GM21526 (cell line): Measurements from ENCODE around the gene LRATD1.
"Not testable (repeated sequence)": the region's sequence is repeated elsewhere in the genome, so short reads cannot be mapped to it uniquely, and the experiment has no call there.

Experiments used
- ATAC-seq: cut with Tn5 transposase; IDR thresholded peaks from one replicate; pipeline ENCODE4 v1.9.1; 2021; ENCODE audit warnings: moderate library complexity; ENCODE audit not compliant: unreplicated experiment, low FRiP score

Gene LRATD1, protein sequence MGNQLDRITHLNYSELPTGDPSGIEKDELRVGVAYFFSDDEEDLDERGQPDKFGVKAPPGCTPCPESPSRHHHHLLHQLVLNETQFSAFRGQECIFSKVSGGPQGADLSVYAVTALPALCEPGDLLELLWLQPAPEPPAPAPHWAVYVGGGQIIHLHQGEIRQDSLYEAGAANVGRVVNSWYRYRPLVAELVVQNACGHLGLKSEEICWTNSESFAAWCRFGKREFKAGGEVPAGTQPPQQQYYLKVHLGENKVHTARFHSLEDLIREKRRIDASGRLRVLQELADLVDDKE

DNA sequence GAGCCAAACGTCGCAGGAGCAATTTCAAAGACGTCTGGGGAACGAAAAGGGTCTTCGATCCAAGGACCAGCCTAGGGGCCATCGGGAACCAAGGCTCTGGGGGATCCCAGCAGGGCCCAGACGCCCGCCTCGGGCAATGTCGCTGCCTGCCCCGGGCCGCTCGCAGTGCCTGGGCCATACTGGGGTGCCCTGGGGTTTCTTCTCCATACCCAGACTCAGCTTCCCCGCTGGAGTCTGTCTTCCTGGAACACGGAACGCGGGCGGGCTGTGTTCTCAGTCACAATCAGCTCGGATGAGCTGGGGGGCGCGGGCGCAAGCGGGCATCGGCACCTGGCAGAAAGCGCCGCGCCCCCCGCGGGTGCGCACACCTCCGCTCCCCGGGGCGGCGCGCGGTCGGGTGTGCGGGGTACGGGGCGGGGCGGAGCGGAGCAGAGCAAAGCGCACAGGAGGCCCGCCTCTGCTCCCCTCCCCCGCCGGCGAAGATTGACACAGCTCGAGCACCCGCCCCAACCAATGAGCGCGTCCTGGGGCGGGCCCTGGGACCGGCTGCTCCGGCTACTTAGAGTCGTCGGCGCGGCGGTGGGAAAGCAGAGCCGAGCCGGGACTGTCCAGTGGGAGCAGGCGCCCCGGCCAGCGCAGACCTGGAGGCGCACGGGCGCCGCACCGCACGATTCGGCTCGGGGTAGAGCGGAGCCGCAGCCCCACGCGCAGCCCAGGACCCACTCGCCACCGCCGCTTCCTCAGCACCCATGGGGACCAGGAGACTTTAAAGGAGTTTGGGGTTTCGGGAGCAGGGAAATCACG, at the start of gene LRATD1:
LRATD1 (plus strand) TSS at position 585 of the 804 bp plus-strand sequence. CDS start 1,263 bp downstream, outside the sequence.
- ATAC-seq: no peak

DNA sequence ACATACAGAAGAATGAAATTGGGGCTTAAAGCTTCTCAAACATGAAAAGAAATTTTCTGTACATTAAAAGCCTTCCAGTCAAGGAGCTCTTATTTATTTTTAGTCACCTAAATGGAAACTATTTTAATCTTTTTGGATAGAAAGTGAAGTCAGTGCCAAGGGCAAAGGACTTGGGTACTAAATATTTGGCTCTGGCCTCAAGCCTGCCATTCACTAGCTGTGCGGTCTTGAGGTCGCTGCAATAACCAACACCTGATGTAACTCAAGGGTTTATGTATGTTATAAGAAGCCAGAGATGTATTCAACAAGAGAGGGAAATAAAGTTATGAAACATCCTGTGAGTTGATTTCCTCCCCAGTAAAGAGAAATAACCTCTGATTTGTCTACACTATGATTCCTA, 49.5 kb upstream of the LRATD1 start:
- no peak for ATAC-seq

DNA sequence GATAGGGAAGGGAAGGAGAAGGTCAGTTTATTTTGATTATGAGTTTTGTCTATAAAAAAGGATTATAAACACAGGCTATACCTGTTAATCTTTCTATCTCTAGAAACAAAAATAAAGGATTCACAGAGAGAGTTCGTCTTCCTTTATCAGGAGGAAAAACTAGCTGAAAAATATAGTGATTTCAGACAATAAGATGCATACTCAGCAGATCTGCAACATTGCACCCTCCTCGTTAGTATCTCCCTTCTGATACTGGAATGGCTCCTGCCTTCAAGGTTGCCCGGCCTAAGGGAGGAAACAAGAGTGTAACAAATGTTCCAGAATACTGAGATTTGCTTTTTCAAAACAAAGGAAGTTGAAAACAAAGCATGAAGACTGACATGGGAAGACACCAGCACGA, 48.7 kb upstream of the LRATD1 start:
- ATAC-seq: no peak

DNA sequence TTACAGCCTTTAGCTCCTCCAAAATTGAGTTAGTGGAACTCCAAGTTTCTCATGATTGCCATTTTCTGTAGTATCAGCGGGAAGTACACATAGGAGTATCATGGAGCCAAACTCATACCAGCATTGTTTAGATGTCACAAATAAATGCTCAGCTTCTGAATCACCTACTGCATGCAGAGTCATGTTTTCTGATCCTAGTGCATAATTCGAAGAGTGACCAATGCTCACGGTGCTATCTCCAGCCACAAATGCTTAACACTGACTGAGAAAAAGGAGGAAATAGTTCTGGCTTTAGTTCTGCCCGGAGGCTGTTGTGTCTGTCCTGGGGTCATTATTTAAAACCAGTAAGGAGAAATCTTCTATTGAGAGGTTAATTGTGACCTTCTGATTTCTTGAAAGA, 45.4 kb upstream of the LRATD1 start:
- ATAC-seq: no peak

DNA sequence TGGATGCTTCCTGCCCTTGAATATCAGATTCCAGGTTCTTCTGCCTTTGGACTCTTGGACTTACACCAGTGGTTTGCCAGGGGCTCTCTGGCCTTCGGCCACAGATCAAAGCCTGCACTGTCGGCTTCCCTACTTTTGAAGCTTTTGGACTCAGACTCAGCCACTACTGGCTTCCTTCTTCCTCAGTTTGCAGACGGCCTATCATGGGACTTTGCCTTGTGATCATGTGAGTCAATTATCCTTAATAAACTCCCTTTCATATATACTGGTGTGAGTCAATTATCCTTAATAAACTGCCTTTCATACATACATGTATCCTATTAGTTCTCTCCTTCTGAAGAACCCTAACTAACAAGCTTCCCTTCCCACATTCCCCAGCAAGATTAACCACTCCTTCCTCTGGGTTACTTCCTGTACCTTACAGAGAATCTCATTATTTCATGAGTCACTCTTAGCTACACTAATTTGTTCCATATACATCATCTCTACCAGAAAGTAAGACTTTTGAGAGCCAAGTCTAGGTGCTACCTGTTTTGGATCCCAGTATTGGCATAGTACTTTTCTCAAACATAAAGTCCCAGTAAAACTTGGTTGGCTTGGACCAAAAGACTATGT, 31.3 kb upstream of the LRATD1 start:
- ATAC-seq: no peak

DNA sequence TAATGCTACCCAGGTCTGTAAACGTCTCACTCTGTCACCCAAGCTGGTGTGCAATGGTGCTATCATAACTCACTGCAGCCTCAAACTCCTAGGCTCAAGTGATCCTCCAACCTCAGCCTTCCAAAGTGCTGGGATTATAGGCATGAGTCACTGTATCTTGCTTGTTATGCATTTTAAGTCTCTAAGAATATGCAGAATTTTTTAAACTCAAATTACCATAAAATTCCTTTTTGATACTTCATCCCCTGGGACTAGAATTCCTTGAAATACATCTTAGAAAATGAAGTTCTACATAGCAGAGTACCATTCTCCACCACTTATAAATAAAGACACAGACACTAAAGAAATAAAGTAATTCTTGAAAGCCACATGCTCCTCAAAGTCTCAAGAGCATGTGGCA, 30.2 kb upstream of the LRATD1 start:
- ATAC-seq: no peak

DNA sequence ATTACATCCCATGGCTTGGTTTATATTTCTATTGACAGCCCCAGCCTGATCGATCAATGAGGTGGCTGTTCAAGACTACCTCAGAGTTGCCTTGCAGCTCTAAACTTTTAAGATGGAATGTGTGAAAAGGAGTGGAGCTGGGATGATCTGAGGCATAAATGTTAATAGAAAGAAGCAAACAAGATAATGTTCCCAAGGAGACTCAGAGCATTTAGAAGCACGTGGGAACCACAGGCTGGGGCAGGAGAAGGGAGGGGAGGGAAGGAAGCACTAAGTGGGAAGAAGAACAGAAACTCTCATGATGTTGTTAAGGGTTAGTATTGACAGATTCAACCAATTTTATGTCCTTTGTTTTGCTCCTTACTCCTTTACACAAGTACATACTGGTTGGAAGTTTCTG, 28.8 kb upstream of the LRATD1 start:
- ATAC-seq: no peak

DNA sequence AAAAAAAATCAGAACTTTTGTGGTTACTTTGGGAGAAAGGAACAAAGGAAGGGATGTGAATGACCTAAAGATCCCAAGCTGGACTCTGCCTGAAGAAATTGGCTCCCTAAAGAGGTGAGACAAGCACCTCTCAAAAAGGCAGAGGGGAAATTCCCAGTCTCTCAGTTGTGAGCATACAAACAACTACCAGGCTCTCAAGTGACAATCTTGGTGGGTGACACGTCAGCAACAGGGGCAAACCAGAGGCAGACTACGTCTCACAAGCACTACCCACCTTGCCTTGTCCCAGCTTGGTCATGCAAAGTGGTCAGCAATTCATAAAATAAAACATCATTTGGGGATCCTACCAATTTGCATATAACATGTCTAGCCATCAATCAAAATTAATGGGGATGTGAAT, 24.3 kb upstream of the LRATD1 start:
- ATAC-seq: no peak

DNA sequence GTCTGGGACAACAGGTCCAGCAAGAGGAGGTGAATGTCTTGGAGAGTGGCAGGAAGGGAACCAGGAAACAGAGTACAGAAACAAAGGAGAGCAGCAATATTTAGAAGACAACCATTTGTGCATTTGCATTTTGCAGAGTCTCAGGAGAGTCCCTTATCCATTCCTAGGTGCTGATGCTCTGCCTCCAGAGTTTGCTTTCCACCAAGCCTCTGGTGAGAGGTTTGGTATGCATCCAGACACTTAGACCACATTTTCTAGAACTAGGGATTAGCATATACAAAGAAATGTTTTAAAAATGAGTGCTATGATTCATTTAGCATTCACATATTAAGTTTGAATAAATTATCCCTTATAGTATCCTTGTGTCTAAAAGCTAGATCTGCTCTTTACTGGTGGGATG, 18.5 kb upstream of the LRATD1 start:
- ATAC-seq: no peak

DNA sequence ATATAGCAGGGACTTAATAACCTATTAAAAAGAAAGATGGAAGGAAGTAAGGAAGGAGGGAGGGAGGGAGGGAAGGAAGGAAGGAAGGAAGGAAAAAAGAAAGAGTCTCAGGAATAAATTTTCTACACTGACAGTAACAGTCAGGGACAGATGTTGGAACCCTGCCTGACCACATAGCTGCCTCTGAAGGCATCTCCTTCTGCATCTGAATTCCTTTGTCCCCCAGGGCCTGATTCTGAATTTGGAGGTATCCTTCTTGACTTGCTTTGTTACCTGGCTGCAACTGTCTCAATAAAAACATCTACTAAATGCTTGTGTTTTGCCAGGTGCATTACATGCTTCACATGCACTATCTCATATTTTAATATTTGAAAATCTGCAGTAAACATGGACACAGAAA, 17.4 kb upstream of the LRATD1 start:
- no peak for ATAC-seq

DNA sequence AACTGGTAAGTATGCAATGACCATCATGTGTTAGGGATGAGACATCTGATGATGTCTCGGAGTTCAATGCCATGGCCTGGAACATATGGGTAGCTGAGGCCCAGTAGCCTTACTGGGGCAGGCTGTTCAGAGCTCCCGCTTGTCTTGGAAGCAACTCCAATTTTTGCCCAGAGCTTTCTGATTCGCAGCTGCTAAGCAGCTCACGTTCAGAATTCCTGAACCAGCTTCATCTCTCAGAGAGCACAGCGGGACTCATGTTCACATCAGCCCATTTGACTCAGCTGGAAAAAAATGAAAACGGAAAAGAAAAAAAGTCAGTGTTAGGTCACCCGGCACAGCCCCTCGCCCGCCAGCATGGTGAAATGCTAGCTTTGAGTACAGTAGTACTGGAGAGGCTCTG, 16.8 kb upstream of the LRATD1 start:
- no peak for ATAC-seq

DNA sequence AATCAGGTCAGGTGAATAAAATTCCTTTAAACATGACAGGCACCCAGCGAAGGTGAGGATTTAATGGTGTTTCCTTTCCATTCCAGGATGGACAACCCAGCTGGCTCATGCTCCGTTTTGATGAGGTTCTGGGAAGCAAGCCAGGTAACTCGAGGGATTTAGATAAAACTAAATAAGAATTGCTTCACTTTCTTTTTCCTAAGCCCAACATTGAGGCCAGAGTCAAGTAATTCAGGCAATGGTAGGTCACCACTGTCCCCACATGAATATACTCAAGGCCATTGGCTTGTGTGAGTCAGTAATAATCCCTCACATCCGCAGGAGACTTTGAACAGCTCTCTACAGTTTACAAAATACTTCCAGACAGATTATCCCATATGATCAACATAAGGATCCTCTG, 16.2 kb upstream of the LRATD1 start:
- no peak for ATAC-seq

DNA sequence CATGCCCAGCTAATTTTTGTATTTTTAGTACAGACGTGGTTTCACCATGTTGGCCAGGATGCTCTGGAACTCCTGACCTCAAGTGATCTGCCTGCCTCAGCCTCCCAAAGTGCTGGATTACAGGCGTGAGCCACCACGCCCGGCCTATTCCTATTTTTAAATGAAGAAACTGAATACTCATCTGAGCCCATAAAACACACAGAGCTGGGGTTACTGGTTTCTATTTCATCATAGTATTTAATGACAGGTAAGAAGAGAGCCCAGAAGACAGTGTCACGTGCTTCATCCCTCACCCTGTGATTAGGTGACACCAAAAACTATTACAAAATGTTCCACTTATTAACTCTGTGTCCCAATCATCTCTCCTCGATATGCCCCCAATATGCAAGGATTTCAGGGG, 15.6 kb upstream of the LRATD1 start:
- ATAC-seq: no peak

DNA sequence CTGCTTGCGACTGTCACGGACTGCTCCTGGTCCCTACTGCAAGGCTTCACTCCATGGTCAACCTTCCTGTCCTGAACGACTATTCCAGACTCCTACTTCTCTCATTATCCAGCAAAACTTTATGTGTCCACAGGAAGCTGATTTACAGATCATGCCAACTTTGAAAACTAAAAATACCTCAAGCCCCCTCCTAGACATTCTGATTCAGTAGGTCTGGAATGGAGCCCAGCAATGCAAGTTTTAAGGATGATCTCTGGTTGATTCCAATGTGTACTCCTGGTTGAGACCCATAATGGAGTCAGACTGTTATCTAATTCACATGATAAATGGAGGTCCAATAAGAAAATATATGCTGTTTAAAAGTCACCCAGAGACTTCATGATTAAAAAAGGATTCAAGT, 13.1 kb upstream of the LRATD1 start:
- no peak for ATAC-seq

DNA sequence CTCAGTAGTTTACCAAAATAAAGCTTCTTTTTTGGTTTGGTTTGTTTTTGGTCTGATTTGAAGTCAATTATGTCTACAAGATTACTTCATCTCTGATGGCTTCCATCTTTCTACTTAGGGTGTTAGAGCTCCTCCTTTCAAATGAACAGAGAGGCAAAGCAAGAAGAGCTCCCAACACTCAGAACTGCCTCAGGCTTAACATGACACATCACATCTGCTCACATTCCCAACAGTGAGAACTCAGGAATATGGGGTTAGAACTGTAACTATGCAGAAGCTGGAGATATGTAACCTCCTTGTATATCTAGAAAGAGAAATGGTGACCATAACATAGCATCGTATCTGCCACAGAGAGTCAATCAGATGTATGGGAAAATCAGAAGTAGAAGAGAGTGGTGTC, 11.4 kb upstream of the LRATD1 start:
- no peak for ATAC-seq

DNA sequence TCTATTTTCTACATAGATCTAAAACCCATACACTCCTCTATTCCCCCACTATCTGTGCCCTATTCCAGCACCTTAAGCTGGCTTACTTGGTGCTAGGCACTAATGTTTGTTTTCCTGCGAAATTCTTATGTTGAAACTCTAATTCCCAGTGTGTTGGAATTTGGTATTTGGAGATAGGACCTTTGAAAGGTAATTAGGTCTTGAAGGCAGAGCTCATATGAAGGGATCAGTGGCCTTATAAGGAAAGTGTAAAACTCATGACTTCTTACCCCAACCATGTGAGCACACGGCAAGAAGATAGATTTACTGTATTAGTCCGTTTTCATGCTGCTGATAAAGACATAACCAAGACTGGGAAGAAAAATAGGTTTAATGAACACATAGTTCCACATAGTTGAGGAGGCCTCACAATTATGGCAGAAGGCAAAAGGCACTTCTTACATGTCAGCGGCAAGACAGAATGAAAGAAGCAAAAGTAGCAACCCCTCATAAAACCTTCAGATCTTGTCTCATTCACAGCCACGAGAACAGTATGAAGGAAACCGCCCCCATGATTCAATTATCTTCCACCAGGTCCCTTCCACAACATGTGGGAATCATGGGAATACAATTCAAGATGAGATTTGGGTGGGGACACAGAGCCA, 10.5 kb upstream of the LRATD1 start:
- no peak for ATAC-seq

DNA sequence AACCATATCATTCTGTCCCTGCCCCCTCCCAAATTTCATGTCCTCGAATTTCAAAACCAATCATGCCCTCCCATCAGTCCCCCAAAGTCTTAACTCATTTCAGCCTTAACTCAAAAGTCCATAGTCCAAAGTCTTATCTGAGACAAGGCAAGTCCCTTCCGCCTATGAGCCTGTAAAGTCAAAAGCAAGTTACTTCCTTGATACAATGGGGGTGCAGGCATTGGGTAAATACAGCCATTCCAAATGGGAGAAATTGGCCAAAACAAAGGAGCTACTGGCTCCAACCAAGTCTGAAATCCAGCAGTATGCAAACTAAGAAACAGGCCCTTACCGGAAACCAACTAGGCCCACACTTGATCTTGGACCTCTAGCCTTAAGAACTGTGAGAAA, 10.0 kb upstream of the LRATD1 start:
- not testable (repeated sequence) for ATAC-seq

DNA sequence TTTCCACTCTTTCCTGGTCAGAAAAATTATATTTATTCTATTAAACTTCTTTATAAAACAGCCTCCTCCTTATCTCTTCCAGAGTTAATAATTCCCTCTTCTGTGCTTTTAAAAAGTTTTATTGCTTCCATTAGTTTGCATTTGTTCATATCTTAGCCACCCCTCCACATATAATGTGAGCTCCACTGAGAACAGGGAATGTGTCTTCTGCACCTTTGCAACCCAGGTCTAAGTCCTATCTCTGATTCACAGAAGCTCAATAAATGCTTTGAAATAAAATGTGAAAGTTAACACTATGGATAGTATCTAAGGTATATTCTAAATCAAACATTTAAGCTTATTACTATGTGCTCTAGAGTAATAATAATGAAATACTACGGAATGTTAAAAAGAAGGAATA, 9.3 kb upstream of the LRATD1 start:
- no peak for ATAC-seq

DNA sequence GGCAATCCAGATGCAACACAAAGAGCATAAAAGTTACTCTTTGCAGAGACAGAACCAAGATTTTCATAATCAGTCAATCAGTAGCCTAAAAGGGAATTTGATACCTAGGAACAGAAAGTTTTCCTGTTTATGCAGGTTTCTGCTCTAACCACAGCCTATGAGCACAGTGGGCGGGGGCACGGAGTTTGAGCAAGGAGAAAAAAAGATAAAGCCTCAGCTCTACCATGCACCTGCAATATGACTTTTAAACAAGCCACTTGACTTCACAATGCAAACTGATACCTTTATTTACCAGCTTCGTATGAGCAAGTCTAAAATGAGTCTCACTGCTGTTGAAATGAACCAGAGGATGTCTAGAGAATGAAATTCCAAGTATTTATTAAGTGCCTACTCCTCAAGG, 5.6 kb upstream of the LRATD1 start:
- ATAC-seq: no peak

DNA sequence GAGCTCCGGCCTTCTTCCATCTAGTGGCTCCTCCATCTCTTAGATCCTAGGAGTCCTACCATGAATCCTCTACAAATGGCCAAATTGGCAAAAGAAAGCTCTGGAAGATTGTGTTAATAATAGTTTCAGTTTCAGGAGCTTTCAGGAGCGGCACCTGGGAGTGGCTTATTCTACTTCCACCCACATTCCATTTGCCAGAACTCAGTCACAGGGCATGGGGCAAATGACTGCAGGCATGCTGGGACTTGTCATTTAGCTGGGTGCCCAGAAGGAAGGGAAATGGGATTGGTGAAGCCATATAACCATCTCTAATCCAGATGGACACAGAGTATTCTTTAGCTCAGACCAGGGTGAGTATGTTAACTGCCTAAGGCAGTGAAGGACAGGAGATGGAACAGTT, 3.6 kb upstream of the LRATD1 start:
- no peak for ATAC-seq

DNA sequence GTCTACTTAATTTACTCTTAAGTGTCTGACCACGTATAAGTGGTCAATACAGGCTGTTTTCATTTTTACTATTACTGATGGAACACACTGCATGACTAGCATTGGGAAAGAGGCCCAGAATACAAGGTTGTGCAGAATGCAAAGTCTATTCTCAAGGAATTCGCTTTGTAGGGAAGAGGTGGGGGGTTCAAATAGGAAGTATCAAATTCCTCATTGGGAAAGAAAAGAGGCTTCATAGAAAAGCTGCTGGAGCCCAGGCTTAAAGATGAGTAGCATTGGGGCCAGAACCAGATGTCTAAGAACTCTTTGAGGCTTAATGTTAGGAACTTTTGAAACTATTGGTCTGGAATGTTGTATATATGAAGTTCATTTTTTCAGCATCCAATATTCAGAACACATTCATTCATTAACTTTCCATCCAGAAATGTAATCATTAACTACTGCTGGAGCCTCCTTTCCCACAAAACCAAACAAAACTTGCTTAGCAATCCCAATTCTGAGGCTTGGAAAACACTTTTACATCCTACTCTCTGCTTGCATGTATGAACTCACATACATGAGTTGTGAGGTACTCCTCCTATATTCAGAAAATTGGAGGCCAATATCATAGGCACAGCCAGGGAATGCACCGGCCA, 994 bp upstream of the LRATD1 start:
- no peak for ATAC-seq
